MM.1S (cell line): ENCODE data around the gene PTPRD.

Experiments
- EZH2 ChIP-seq: fragments of 300-600 bp; sonication (generic); optimal IDR thresholded peaks from 2 replicates; pipeline ENCODE3; 2017; ENCODE audit warnings: low read depth, mild to moderate bottlenecking, antibody characterized with exemption, low read length, mixed read lengths
- TF ChIP-seq, protein P1 (sequence below): fragments of 300-600 bp; sonication (generic); IDR thresholded peaks from 2 replicates; pipeline ENCODE4 v1.5.1; 2016; ENCODE audit warnings: antibody characterized with exemption, low read length, mixed read lengths

DNA sequence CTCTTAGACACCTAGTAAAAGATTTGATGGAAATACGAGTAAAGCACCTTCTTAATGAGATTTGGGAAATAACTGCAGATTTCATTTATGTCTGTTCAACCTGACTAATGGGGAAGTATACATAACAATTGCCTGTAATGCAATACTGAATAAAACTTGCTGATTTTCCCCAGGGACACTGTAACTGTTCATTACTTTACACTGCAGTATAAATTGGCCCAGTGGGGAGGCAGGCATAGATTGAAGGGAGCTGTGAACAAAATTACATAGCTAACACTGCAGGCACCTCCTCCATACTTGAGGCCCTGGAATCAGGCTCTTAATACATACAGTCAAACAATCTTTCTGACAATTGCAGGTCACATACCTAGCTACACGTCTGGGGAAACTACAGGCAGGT is 216.2 kb downstream of the PTPRD start:
- TF ChIP-seq, protein P1, sequence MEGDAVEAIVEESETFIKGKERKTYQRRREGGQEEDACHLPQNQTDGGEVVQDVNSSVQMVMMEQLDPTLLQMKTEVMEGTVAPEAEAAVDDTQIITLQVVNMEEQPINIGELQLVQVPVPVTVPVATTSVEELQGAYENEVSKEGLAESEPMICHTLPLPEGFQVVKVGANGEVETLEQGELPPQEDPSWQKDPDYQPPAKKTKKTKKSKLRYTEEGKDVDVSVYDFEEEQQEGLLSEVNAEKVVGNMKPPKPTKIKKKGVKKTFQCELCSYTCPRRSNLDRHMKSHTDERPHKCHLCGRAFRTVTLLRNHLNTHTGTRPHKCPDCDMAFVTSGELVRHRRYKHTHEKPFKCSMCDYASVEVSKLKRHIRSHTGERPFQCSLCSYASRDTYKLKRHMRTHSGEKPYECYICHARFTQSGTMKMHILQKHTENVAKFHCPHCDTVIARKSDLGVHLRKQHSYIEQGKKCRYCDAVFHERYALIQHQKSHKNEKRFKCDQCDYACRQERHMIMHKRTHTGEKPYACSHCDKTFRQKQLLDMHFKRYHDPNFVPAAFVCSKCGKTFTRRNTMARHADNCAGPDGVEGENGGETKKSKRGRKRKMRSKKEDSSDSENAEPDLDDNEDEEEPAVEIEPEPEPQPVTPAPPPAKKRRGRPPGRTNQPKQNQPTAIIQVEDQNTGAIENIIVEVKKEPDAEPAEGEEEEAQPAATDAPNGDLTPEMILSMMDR, result no peak
- TF ChIP-seq EZH2, result no peak
